NOMO-1 treated with DMSO at 0.1 percent for 48 hours (cell line): ENCODE measurements around the gene BPI.
"Not testable (repeated sequence)": the region's sequence is repeated elsewhere in the genome, so short reads cannot be mapped to it uniquely, and the experiment has no call there.

ENCODE experiments used
- DNase-seq: peaks from one replicate; lab custom pipeline; 2025; ENCODE audit not compliant: unreplicated experiment; lab: John Stamatoyannopoulos, UW

BPI gene

GRCh38 chr20:38302786-38303185 lies 1.2 kb upstream of the BPI start:
- no peak for DNase-seq

- DNase-seq, result peak; percentile 88
Observed at GRCh38 chr20:38304845-38305447, 990 bp downstream of the BPI start.

- no peak for DNase-seq
Observed at GRCh38 chr20:38305541-38305940, 1.6 kb downstream of the BPI start.

- DNase-seq, result no peak
Observed at GRCh38 chr20:38306379-38306778, 2.4 kb downstream of the BPI start.

GRCh38 chr20:38307371-38308046 lies 3.6 kb downstream of the BPI start:
- peak; percentile 67 for DNase-seq

- no peak for DNase-seq
Observed at GRCh38 chr20:38308047-38308438, 4.1 kb downstream of the BPI start.

GRCh38 chr20:38308447-38308846 lies 4.5 kb downstream of the BPI start:
- no peak for DNase-seq

- no peak for DNase-seq
Observed at GRCh38 chr20:38311091-38311490, 7.1 kb downstream of the BPI start.

- DNase-seq, result no peak
Observed at GRCh38 chr20:38311491-38311890, 7.5 kb downstream of the BPI start.

- DNase-seq, result no peak
Observed at GRCh38 chr20:38313676-38314075, 9.7 kb downstream of the BPI start.

- not testable (repeated sequence) for DNase-seq
Observed at GRCh38 chr20:38314350-38314749, 10.4 kb downstream of the BPI start.

- DNase-seq, result no peak
Observed at GRCh38 chr20:38315290-38315966, 11.5 kb downstream of the BPI start.

- DNase-seq, result no peak
Observed at GRCh38 chr20:38316341-38316740, 12.4 kb downstream of the BPI start.

- no peak for DNase-seq
Observed at GRCh38 chr20:38317422-38317821, 13.5 kb downstream of the BPI start.

GRCh38 chr20:38320221-38320620 lies 16.3 kb downstream of the BPI start:
- DNase-seq, result no peak

- DNase-seq, result no peak
Observed at GRCh38 chr20:38321959-38322598, 18.1 kb downstream of the BPI start.

GRCh38 chr20:38324159-38324558 lies 20.2 kb downstream of the BPI start:
- no peak for DNase-seq

- no peak for DNase-seq
Observed at GRCh38 chr20:38325167-38325566, 21.2 kb downstream of the BPI start.

GRCh38 chr20:38325905-38326304 lies 21.9 kb downstream of the BPI start:
- no peak for DNase-seq

- DNase-seq, result no peak
Observed at GRCh38 chr20:38326309-38326708, 22.4 kb downstream of the BPI start.

GRCh38 chr20:38330638-38331037 lies 26.7 kb downstream of the BPI start:
- no peak for DNase-seq

- no peak for DNase-seq
Observed at GRCh38 chr20:38331245-38331644, 27.3 kb downstream of the BPI start.
